GM21390 (cell line): ENCODE data around the gene SLC26A2.
A peak's percentile ranks its signal among the peaks of the same experiment; 100 is the strongest.

Experiments
- ATAC-seq: cut with Tn5 transposase; IDR thresholded peaks from one replicate; pipeline ENCODE4 v1.9.1; 2021; ENCODE audit not compliant: unreplicated experiment

The SLC26A2 gene

DNA sequence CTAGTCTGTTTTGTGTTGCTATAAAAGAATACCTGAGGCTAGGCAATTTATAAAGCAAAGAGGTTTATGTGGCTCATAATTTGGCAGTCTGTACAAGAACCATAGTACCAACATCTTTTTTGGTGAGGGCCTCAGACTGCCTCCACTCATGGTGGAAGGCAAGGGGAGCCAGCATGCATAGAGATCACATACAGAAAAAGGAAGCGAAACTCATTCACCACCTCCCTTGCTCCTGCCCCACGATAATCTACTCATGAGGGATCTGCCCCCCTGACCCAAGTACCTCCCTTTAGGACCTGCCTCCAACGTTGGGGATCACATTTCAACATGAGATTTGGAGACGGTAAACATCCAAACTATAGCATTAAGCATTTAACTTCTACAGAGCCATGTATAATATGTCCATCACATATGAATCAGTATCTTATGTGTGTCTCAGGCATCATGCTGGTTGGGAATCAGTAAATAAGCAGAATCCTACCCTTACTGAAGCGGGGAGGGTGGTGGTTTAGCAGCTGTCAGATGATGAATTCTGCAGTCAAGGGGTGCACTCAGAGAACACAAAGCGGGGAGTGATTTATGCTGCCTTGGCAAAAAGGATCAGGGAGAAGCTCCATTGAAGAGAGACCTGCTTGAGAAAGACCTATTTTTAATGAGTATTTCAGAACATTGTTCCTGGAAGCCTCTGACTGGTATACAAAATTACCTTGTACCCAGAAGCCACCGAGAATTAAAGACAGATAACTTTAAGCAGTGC, 74.8 kb downstream of the SLC26A2 start:
- peak; percentile 97 for ATAC-seq

- ATAC-seq = no peak
Observed at GRCh38 chr5:150036513-150036912, 76.0 kb downstream of the SLC26A2 start.
